GM20431 (cell line): ENCODE results near the gene ZNF428.

Experiments used
- in situ Hi-C: fragments of 300-500 bp; cut with MseI, MboI; formaldehyde crosslinking; loops from one replicate; pipeline ENCODE4 v1.15.0; 2020; ENCODE audit warnings: low sequenced_read_pairs; ENCODE audit not compliant: unreplicated experiment

ZNF428 gene

GRCh38 chr19:43574424-43575155, 44.8 kb downstream of the ZNF428 start:
- in situ Hi-C loops, result no loop called here

GRCh38 chr19:43572171-43572588, 47.2 kb downstream of the ZNF428 start:
- in situ Hi-C loops, result no loop called here

GRCh38 chr19:43570174-43570791, 49.1 kb downstream of the ZNF428 start:
- in situ Hi-C loops, result no loop called here

GRCh38 chr19:43569657-43570056, 49.8 kb downstream of the ZNF428 start:
- in situ Hi-C loops, result no loop called here

GRCh38 chr19:43564800-43565199, 54.6 kb downstream of the ZNF428 start:
- in situ Hi-C loops, result no loop called here

GRCh38 chr19:43563816-43564457, 55.5 kb downstream of the ZNF428 start:
- in situ Hi-C loops, result no loop called here

- in situ Hi-C loops, result no loop called here
Observed at GRCh38 chr19:43562698-43563241, 56.7 kb downstream of the ZNF428 start.

- in situ Hi-C loops, result no loop called here
Observed at GRCh38 chr19:43562226-43562697, 57.2 kb downstream of the ZNF428 start.

GRCh38 chr19:43561139-43561970, 58.1 kb downstream of the ZNF428 start:
- in situ Hi-C loops, result no loop called here

GRCh38 chr19:43560687-43561086, 58.7 kb downstream of the ZNF428 start:
- in situ Hi-C loops, result no loop called here
